Measurements from ENCODE around the gene CEACAM3.

- no peak for TF ChIP-seq CTCF (IDR thresholded peaks at IDR 0.05)
- no peak for TF ChIP-seq POLR2A (IDR thresholded peaks at IDR 0.05)
- no peak for TF ChIP-seq POLR2AphosphoS5 (IDR thresholded peaks at IDR 0.05)
- no peak for TF ChIP-seq EP300 (IDR thresholded peaks at IDR 0.05)
Observed at GRCh38 chr19:41843371-41843770, 47.0 kb downstream of the CEACAM3 start.

All from stomach (tissue), 4 donors.